ENCODE measurements around the gene GUCD1.

Gene GUCD1

GRCh38 chr22:24510637-24511625, 44.0 kb downstream of the GUCD1 start:
- H3K4me3 ChIP-seq (ENCODE audit: low read length), result no peak overlapping the region
- TF ChIP-seq, protein P1, sequence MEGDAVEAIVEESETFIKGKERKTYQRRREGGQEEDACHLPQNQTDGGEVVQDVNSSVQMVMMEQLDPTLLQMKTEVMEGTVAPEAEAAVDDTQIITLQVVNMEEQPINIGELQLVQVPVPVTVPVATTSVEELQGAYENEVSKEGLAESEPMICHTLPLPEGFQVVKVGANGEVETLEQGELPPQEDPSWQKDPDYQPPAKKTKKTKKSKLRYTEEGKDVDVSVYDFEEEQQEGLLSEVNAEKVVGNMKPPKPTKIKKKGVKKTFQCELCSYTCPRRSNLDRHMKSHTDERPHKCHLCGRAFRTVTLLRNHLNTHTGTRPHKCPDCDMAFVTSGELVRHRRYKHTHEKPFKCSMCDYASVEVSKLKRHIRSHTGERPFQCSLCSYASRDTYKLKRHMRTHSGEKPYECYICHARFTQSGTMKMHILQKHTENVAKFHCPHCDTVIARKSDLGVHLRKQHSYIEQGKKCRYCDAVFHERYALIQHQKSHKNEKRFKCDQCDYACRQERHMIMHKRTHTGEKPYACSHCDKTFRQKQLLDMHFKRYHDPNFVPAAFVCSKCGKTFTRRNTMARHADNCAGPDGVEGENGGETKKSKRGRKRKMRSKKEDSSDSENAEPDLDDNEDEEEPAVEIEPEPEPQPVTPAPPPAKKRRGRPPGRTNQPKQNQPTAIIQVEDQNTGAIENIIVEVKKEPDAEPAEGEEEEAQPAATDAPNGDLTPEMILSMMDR (conservative IDR thresholded peaks at IDR 0.05; ENCODE audit: low read length), result no peak
- peak; percentile 71 for DNase-seq (ENCODE audit: low read depth)

GRCh38 chr22:24507716-24508115, 47.2 kb downstream of the GUCD1 start:
- TF ChIP-seq, protein P1 (conservative IDR thresholded peaks at IDR 0.05; ENCODE audit: low read length), result no peak
- no peak overlapping the region for H3K4me3 ChIP-seq (ENCODE audit: low read length)
- no peak for DNase-seq (ENCODE audit: low read depth)

- H3K4me3 ChIP-seq (ENCODE audit: low read length), result no peak overlapping the region
- peak; percentile 35 for DNase-seq (ENCODE audit: low read depth)
- TF ChIP-seq, protein P1 (conservative IDR thresholded peaks at IDR 0.05; ENCODE audit: low read length), result no peak
Measured at GRCh38 chr22:24506802-24507438, 48.0 kb downstream of the GUCD1 start.

- DNase-seq (ENCODE audit: low read depth), result no peak
- TF ChIP-seq, protein P1 (conservative IDR thresholded peaks at IDR 0.05; ENCODE audit: low read length), result no peak
- H3K4me3 ChIP-seq (ENCODE audit: low read length), result no peak overlapping the region
Measured at GRCh38 chr22:24504956-24505736, 49.8 kb downstream of the GUCD1 start.

GRCh38 chr22:24504540-24504939, 50.4 kb downstream of the GUCD1 start:
- no peak overlapping the region for H3K4me3 ChIP-seq (ENCODE audit: low read length)
- TF ChIP-seq, protein P1 (conservative IDR thresholded peaks at IDR 0.05; ENCODE audit: low read length), result no peak
- DNase-seq (ENCODE audit: low read depth), result no peak

GRCh38 chr22:24503843-24504338, 51.0 kb downstream of the GUCD1 start:
- no peak overlapping the region for H3K4me3 ChIP-seq (ENCODE audit: low read length)
- no peak for DNase-seq (ENCODE audit: low read depth)
- TF ChIP-seq, protein P1 (conservative IDR thresholded peaks at IDR 0.05; ENCODE audit: low read length), result no peak
